WERI-Rb-1 (cell line): ENCODE measurements around the gene ACADSB.

Experiments
- DNase-seq: peaks from one replicate; pipeline ENCODE4 v3.0.0-alpha.2; 2020
- H3K27ac ChIP-seq: fragments of 250-450 bp; sonication (Bioruptor Pico); 2 replicates; pipeline ENCODE4 v1.5.1; 2020; ENCODE audit warnings: mild to moderate bottlenecking, moderate library complexity
- H3K27me3 ChIP-seq: fragments of 250-450 bp; sonication (Bioruptor Pico); 2 replicates; pipeline ENCODE4 v1.5.1; 2021; ENCODE audit warnings: mild to moderate bottlenecking, low read depth, moderate library complexity; ENCODE audit not compliant: insufficient read depth, severe bottlenecking
- H3K36me3 ChIP-seq: fragments of 250-450 bp; sonication (Bioruptor Pico); 2 replicates; pipeline ENCODE4 v1.5.1; 2020; ENCODE audit warnings: mild to moderate bottlenecking, moderate library complexity
- H3K4me3 ChIP-seq: 2 replicates; pipeline ENCODE4 v1.5.1; 2011; ENCODE audit warnings: low read depth, mild to moderate bottlenecking, control low read depth, low read length
- H3K9me3 ChIP-seq: fragments of 250-450 bp; sonication (Bioruptor Pico); 2 replicates; pipeline ENCODE4 v1.5.1; 2021; ENCODE audit warnings: mild to moderate bottlenecking, moderate library complexity; ENCODE audit not compliant: severe bottlenecking
- CTCF ChIP-seq: IDR thresholded peaks from 2 replicates; pipeline ENCODE4 v1.5.1; 2011; ENCODE audit warnings: low read depth, mild to moderate bottlenecking, control low read depth, inconsistent platforms, low read length

Gene ACADSB

GRCh38 chr10:122997864-122998263 is 10.9 kb upstream of the ACADSB start:
- Histone ChIP-seq H3K9me3 (no peaks in the 10 kb centered on the region), H3K4me3 (no peak overlapping the region), H3K27ac (no peak overlapping the region), H3K27me3 (no peaks in the 10 kb centered on the region), H3K36me3 (peaks cover 22% of the 10 kb centered on the region)
- no peak for DNase-seq
- TF ChIP-seq CTCF, result no peak

GRCh38 chr10:122998360-122998917 is 10.4 kb upstream of the ACADSB start:
- Histone ChIP-seq H3K36me3 (peaks cover 21% of the 10 kb centered on the region), H3K27ac (no peak overlapping the region), H3K9me3 (no peaks in the 10 kb centered on the region), H3K27me3 (no peaks in the 10 kb centered on the region), H3K4me3 (no peak overlapping the region)
- DNase-seq, result no peak
- TF ChIP-seq CTCF, result no peak

- Histone ChIP-seq H3K9me3 (no peaks in the 10 kb centered on the region), H3K27ac (no peak overlapping the region), H3K27me3 (no peaks in the 10 kb centered on the region), H3K36me3 (peaks cover 18% of the 10 kb centered on the region), H3K4me3 (no peak overlapping the region)
- no peak for DNase-seq
- no peak for TF ChIP-seq CTCF
Measured at GRCh38 chr10:122998934-122999333, 9.9 kb upstream of the ACADSB start.

- no peak overlapping the region for H3K4me3 ChIP-seq
- peaks cover 14% of the 10 kb centered on the region for H3K36me3 ChIP-seq
- DNase-seq, result no peak
- H3K9me3 ChIP-seq, result no peaks in the 10 kb centered on the region
- no peak for TF ChIP-seq CTCF
- H3K27ac ChIP-seq, result no peak overlapping the region
- no peaks in the 10 kb centered on the region for H3K27me3 ChIP-seq
Measured at GRCh38 chr10:122999347-122999746, 9.5 kb upstream of the ACADSB start.

- H3K27me3 ChIP-seq, result no peaks in the 10 kb centered on the region
- no peak for DNase-seq
- no peaks in the 10 kb centered on the region for H3K9me3 ChIP-seq
- H3K27ac ChIP-seq, result no peak overlapping the region
- no peak for TF ChIP-seq CTCF
- H3K4me3 ChIP-seq, result no peak overlapping the region
- peaks cover 9% of the 10 kb centered on the region for H3K36me3 ChIP-seq
Measured at GRCh38 chr10:123000155-123000554, 8.7 kb upstream of the ACADSB start.

- no peak for TF ChIP-seq CTCF
Measured at GRCh38 chr10:123001370-123001769, 7.4 kb upstream of the ACADSB start.

More at GRCh38 chr10:123001370-123001769, 7.4 kb upstream of the ACADSB start:
- DNase-seq, result no peak
- Histone ChIP-seq H3K4me3 (no peak overlapping the region), H3K36me3 (peaks cover 9% of the 10 kb centered on the region), H3K27me3 (no peaks in the 10 kb centered on the region), H3K9me3 (no peaks in the 10 kb centered on the region), H3K27ac (no peak overlapping the region)
